ENCODE measurements around the gene LLPH.

Gene LLPH

DNA sequence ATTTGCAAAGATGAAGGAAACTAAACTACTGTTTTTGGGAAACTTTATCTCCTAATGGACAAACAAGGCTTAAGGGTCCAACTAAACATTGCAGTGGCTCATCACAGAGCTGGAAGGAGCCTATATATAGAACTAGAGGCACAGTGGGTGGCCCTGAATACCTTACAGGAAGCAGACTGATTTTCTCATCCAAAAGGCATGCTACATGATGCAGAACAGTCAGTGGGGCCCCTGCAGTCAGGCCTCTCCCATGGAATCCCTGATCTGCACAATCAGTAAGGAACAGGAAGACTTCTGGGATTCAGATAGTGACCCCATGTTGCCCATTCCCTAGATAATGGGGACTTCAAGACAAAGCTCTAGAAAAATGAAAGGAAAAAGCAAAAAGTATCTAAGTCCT lies 1.9 kb upstream of the LLPH start:
- Histone ChIP-seq H3K9ac (no peak overlapping the region), H2AFZ (ENCODE audit: low read depth) (no peak overlapping the region), H3K27me3 (ENCODE audit: insufficient read depth, low read depth) (no peaks in the 10 kb centered on the region), H4K20me1 (ENCODE audit: insufficient read depth) (no peaks in the 10 kb centered on the region), H3K4me2 (peak overlapping the region; percentile 87; the same call in 1 of the 2 replicates), H3K27ac (no peak overlapping the region), H3K36me3 (ENCODE audit: insufficient read depth) (no peaks in the 10 kb centered on the region; the same call in 1 of the 2 replicates), H3K4me3 (IDR thresholded peaks at IDR 0.05; ENCODE audit: insufficient read depth, low read depth, low read length) (no peak overlapping the region), H3K4me1 (ENCODE audit: low read depth, poor library complexity, severe bottlenecking) (peaks cover 25% of the 10 kb centered on the region), H3K79me2 (ENCODE audit: insufficient read depth, low read depth) (peaks cover 43% of the 10 kb centered on the region)
- no peak for TF ChIP-seq CTCF (conservative IDR thresholded peaks at IDR 0.05; ENCODE audit: low read depth, low read length)

- H3K4me2 ChIP-seq: peak overlapping the region; percentile 87
- no peaks in the 10 kb centered on the region for H4K20me1 ChIP-seq (ENCODE audit: insufficient read depth)
- H3K79me2 ChIP-seq (ENCODE audit: insufficient read depth, low read depth): peaks cover 43% of the 10 kb centered on the region
- H2AFZ ChIP-seq (ENCODE audit: low read depth): peak overlapping the region; percentile 91
- peaks cover 25% of the 10 kb centered on the region for H3K4me1 ChIP-seq (ENCODE audit: low read depth, poor library complexity, severe bottlenecking)
- 0 out of 2 replicates have a peak, but pooled peaks have one; percentile 11 for TF ChIP-seq CTCF (conservative IDR thresholded peaks at IDR 0.05; ENCODE audit: low read depth, low read length)
- H3K27ac ChIP-seq: peak overlapping the region; percentile 46
- no peaks in the 10 kb centered on the region for H3K27me3 ChIP-seq (ENCODE audit: insufficient read depth, low read depth)
- H3K4me3 ChIP-seq (IDR thresholded peaks at IDR 0.05; ENCODE audit: insufficient read depth, low read depth, low read length): peak overlapping the region; percentile 78
- peaks cover 5% of the 10 kb centered on the region; the same call in 1 of the 2 replicates for H3K36me3 ChIP-seq (ENCODE audit: insufficient read depth)
- H3K9ac ChIP-seq: peak overlapping the region; percentile 69
Observed at GRCh38 chr12:66131067-66131688, 628 bp upstream of the LLPH start.

- no peaks in the 10 kb centered on the region for H3K27me3 ChIP-seq (ENCODE audit: insufficient read depth, low read depth)
- H3K79me2 ChIP-seq (ENCODE audit: insufficient read depth, low read depth): peaks cover 52% of the 10 kb centered on the region
- peak overlapping the region; percentile 46 for H3K27ac ChIP-seq
- H3K4me2 ChIP-seq: peak overlapping the region; percentile 88
- no peak for TF ChIP-seq CTCF (conservative IDR thresholded peaks at IDR 0.05; ENCODE audit: low read depth, low read length)
- peaks cover 25% of the 10 kb centered on the region for H3K4me1 ChIP-seq (ENCODE audit: low read depth, poor library complexity, severe bottlenecking)
- H3K4me3 ChIP-seq (IDR thresholded peaks at IDR 0.05; ENCODE audit: insufficient read depth, low read depth, low read length): peak overlapping the region; percentile 81
- H2AFZ ChIP-seq (ENCODE audit: low read depth): peak overlapping the region; percentile 91
- no peaks in the 10 kb centered on the region for H4K20me1 ChIP-seq (ENCODE audit: insufficient read depth)
- peaks cover 6% of the 10 kb centered on the region; the same call in 1 of the 2 replicates for H3K36me3 ChIP-seq (ENCODE audit: insufficient read depth)
- peak overlapping the region; percentile 69 for H3K9ac ChIP-seq
Observed at GRCh38 chr12:66129934-66130266, 650 bp downstream of the LLPH start.

GRCh38 chr12:66127650-66128049 lies 2.9 kb downstream of the LLPH start:
- Histone ChIP-seq H3K27ac (no peak overlapping the region), H3K9ac (no peak overlapping the region), H3K4me2 (no peak overlapping the region), H3K27me3 (ENCODE audit: insufficient read depth, low read depth) (no peaks in the 10 kb centered on the region), H3K4me3 (IDR thresholded peaks at IDR 0.05; ENCODE audit: insufficient read depth, low read depth, low read length) (no peak overlapping the region), H4K20me1 (ENCODE audit: insufficient read depth) (no peaks in the 10 kb centered on the region; the same call in 1 of the 2 replicates), H3K36me3 (ENCODE audit: insufficient read depth) (peaks cover 13% of the 10 kb centered on the region; the same call in 1 of the 2 replicates), H3K79me2 (ENCODE audit: insufficient read depth, low read depth) (peaks cover 55% of the 10 kb centered on the region), H2AFZ (ENCODE audit: low read depth) (no peak overlapping the region), H3K4me1 (ENCODE audit: low read depth, poor library complexity, severe bottlenecking) (peaks cover 22% of the 10 kb centered on the region)
- TF ChIP-seq CTCF (conservative IDR thresholded peaks at IDR 0.05; ENCODE audit: low read depth, low read length): no peak
